HEK293 (cell line): ENCODE results near the gene TP53BP2.

Experiments used
- SALL2 ChIP-seq: fragments of 450-650 bp; formaldehyde crosslinking; IDR thresholded peaks from 2 replicates; pipeline ENCODE4 v1.5.0; 2017; ENCODE audit warnings: missing biosample characterization, mild to moderate bottlenecking, missing genetic modification characterization, borderline replicate concordance
- ZNF302 ChIP-seq: fragments of 450-650 bp; formaldehyde crosslinking; IDR thresholded peaks from 2 replicates; pipeline ENCODE4 v1.5.1; 2016; ENCODE audit warnings: missing biosample characterization, missing genetic modification characterization, low read depth
- TF ChIP-seq, protein P1 (sequence below): fragments of 450-650 bp; formaldehyde crosslinking; IDR thresholded peaks from 2 replicates; pipeline ENCODE4 v1.5.1; 2016; ENCODE audit warnings: missing biosample characterization, missing genetic modification characterization

- TF ChIP-seq, protein P1, sequence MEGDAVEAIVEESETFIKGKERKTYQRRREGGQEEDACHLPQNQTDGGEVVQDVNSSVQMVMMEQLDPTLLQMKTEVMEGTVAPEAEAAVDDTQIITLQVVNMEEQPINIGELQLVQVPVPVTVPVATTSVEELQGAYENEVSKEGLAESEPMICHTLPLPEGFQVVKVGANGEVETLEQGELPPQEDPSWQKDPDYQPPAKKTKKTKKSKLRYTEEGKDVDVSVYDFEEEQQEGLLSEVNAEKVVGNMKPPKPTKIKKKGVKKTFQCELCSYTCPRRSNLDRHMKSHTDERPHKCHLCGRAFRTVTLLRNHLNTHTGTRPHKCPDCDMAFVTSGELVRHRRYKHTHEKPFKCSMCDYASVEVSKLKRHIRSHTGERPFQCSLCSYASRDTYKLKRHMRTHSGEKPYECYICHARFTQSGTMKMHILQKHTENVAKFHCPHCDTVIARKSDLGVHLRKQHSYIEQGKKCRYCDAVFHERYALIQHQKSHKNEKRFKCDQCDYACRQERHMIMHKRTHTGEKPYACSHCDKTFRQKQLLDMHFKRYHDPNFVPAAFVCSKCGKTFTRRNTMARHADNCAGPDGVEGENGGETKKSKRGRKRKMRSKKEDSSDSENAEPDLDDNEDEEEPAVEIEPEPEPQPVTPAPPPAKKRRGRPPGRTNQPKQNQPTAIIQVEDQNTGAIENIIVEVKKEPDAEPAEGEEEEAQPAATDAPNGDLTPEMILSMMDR (tag by site-specific recombination) = no peak
- TF ChIP-seq SALL2 (tag by site-specific recombination) = no peak
- no peak for TF ChIP-seq ZNF302 (tag by site-specific recombination)
Observed at GRCh38 chr1:223878598-223879325, 33.0 kb upstream of the TP53BP2 start.
